Measurements from ENCODE around the gene EGLN2. TPM values are rescaled to one million over a fixed set of nuclear protein-coding genes. Genes with fewer than 3 reads are reported as not detected.
"Not testable (repeated sequence)": the region's sequence is repeated elsewhere in the genome, so short reads cannot be mapped to it uniquely, and the experiment has no call there.

The EGLN2 gene
- total RNA-seq, 1 donor from 2014 or later, result 142 TPM

DNA sequence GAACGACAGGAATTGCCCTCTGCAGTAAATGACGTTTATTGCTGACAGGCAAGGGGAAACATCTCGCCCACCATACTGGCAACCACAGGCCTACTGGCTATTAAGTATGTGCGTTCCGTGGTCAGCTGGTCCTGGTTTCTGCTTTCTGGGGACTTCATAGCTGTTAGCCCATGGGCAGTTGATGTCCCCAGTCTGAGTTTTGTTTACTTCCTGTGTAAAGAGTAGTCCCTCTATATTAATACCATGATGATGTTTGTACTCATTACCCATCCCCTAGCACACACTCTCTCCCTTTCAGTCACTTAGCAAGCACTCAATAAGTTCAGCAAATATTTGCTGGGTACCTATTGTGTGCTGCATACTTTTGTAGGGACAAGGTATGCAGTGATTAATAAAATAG is 30.1 kb upstream of the EGLN2 start:
- H3K36me3 Mint-ChIP-seq (ENCODE audit: unreplicated experiment), result peaks cover 6% of the 10 kb centered on the region
- no peaks in the 10 kb centered on the region for H3K9me3 Mint-ChIP-seq (ENCODE audit: unreplicated experiment)
- no peak overlapping the region for H3K27ac Mint-ChIP-seq (ENCODE audit: unreplicated experiment)
- no peak for DNase-seq
- no peak overlapping the region for H3K4me3 Mint-ChIP-seq (ENCODE audit: unreplicated experiment)
- H3K4me1 Mint-ChIP-seq (ENCODE audit: low read depth, unreplicated experiment), result no peaks in the 10 kb centered on the region
- H3K27me3 Mint-ChIP-seq (ENCODE audit: unreplicated experiment), result peaks cover 2% of the 10 kb centered on the region
- TF ChIP-seq, protein P1, sequence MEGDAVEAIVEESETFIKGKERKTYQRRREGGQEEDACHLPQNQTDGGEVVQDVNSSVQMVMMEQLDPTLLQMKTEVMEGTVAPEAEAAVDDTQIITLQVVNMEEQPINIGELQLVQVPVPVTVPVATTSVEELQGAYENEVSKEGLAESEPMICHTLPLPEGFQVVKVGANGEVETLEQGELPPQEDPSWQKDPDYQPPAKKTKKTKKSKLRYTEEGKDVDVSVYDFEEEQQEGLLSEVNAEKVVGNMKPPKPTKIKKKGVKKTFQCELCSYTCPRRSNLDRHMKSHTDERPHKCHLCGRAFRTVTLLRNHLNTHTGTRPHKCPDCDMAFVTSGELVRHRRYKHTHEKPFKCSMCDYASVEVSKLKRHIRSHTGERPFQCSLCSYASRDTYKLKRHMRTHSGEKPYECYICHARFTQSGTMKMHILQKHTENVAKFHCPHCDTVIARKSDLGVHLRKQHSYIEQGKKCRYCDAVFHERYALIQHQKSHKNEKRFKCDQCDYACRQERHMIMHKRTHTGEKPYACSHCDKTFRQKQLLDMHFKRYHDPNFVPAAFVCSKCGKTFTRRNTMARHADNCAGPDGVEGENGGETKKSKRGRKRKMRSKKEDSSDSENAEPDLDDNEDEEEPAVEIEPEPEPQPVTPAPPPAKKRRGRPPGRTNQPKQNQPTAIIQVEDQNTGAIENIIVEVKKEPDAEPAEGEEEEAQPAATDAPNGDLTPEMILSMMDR (IDR thresholded peaks at IDR 0.05; ENCODE audit: partially characterized antibody, unreplicated experiment), result no peak

GRCh38 chr19:40771101-40771862 is 27.7 kb upstream of the EGLN2 start:
- H3K27ac Mint-ChIP-seq (ENCODE audit: unreplicated experiment), result peak overlapping the region; percentile 0
- H3K4me1 Mint-ChIP-seq (ENCODE audit: low read depth, unreplicated experiment); DNase-seq; H3K27me3 Mint-ChIP-seq (ENCODE audit: unreplicated experiment); H3K4me3 Mint-ChIP-seq (ENCODE audit: unreplicated experiment); H3K36me3 Mint-ChIP-seq (ENCODE audit: unreplicated experiment); H3K9me3 Mint-ChIP-seq (ENCODE audit: unreplicated experiment): not testable (repeated sequence)

DNA sequence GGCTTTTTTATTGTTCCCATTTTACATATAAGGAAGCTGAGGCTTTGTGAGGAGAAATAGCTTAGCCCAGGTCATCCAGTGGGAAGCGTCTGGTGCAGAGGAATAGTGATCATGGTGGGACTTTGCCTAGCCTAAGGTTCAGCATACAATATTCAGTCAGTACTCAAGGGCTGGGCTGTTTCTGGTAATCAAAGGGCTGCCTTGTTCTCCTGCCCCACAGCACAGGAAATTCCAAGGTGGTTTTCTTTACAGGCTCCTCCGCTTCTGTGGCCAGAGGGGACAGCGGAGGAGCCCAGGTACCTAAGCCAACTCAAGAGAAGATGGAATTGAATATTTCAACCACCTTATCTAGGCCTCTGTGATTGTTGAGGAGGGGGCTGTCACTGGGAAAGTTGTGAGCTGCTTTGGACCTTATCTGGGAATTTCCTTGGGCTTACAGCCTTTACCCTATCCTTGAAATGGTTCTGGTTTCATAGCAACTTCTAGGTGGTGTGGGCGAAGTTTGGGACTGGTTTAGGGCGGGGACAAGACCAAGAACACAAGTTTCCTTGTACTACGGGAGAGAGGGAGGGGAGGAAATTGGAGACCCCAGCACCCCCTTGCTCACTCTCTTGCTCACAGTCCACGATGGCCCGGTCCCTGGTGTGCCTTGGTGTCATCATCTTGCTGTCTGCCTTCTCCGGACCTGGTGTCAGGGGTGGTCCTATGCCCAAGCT is 23.9 kb upstream of the EGLN2 start, which contains the start of gene MIA:
TSS of gene MIA (plus strand) at position 606 of the 716 bp plus-strand sequence. CDS start at position 628, 22 bp downstream.
- Mint-ChIP-seq H3K36me3 (ENCODE audit: unreplicated experiment) (no peaks in the 10 kb centered on the region), H3K27me3 (ENCODE audit: unreplicated experiment) (peaks cover 4% of the 10 kb centered on the region), H3K4me1 (ENCODE audit: low read depth, unreplicated experiment) (peaks cover 7% of the 10 kb centered on the region), H3K9me3 (ENCODE audit: unreplicated experiment) (peaks cover 12% of the 10 kb centered on the region), H3K4me3 (ENCODE audit: unreplicated experiment) (no peak within 1 kb of the TSS), H3K27ac (ENCODE audit: unreplicated experiment) (no peak within 1 kb of the TSS)
- TF ChIP-seq, protein P1 (IDR thresholded peaks at IDR 0.05; ENCODE audit: partially characterized antibody, unreplicated experiment), result no peak
- DNase-seq, result no peak

GRCh38 chr19:40775632-40776022 is 23.4 kb upstream of the EGLN2 start:
- Mint-ChIP-seq H3K36me3 (ENCODE audit: unreplicated experiment) (no peaks in the 10 kb centered on the region), H3K4me1 (ENCODE audit: low read depth, unreplicated experiment) (peaks cover 7% of the 10 kb centered on the region), H3K4me3 (ENCODE audit: unreplicated experiment) (no peak overlapping the region), H3K27ac (ENCODE audit: unreplicated experiment) (no peak overlapping the region), H3K9me3 (ENCODE audit: unreplicated experiment) (peaks cover 13% of the 10 kb centered on the region), H3K27me3 (ENCODE audit: unreplicated experiment) (peaks cover 4% of the 10 kb centered on the region)
- DNase-seq, result no peak
- TF ChIP-seq, protein P1 (IDR thresholded peaks at IDR 0.05; ENCODE audit: partially characterized antibody, unreplicated experiment), result no peak

DNA sequence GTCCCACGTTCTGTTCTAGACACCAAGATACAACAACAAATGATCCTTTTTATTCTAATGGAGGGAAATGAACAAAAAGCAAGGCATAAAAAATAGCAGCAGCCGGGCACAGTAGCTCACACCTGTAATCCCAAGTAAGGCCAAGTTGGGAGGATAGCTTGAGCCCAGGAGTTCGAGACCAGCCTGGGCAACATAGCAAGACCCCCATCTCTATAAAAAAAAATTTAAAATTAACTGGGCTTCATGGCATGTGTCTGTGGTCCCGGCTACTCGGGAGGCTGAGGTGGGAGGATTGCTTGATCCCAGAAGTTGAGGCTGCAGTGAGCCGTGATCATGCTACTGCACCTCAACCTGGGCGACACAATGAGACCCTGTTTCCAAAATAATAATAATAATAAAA is 22.6 kb upstream of the EGLN2 start:
- H3K4me3 Mint-ChIP-seq (ENCODE audit: unreplicated experiment), result no peak overlapping the region
- peak overlapping the region; percentile 99 for H3K27ac Mint-ChIP-seq (ENCODE audit: unreplicated experiment)
- peaks cover 13% of the 10 kb centered on the region for H3K9me3 Mint-ChIP-seq (ENCODE audit: unreplicated experiment)
- peaks cover 7% of the 10 kb centered on the region for H3K4me1 Mint-ChIP-seq (ENCODE audit: low read depth, unreplicated experiment)
- H3K36me3 Mint-ChIP-seq (ENCODE audit: unreplicated experiment), result no peaks in the 10 kb centered on the region
- TF ChIP-seq, protein P1 (IDR thresholded peaks at IDR 0.05; ENCODE audit: partially characterized antibody, unreplicated experiment), result no peak
- no peak for DNase-seq
- peaks cover 4% of the 10 kb centered on the region for H3K27me3 Mint-ChIP-seq (ENCODE audit: unreplicated experiment)

Measured in glutamatergic neuron (in vitro differentiated cells).